ENCODE data around the gene HDDC3. TPM values are rescaled to one million over a fixed set of nuclear protein-coding genes. Genes with fewer than 3 reads are reported as not detected.
A peak's percentile ranks its signal among the peaks of the same experiment; 100 is the strongest.

Gene HDDC3
- total and polyA plus RNA-seq, 9 of the 15 experiments (the other 6 are each of a cell fraction or from before 2014, with no cell fraction given): 14.9 to 55.8 (median 36.9) TPM

GRCh38 chr15:90945091-90945490, 12.7 kb upstream of the HDDC3 start (continued):
- TF ChIP-seq SMAD1 (IDR thresholded peaks at IDR 0.05; ENCODE audit: low read depth, low read length, partially characterized antibody) (no peak), MLLT1 (IDR thresholded peaks at IDR 0.05) (no peak)

GRCh38 chr15:90942354-90943120, 10.2 kb upstream of the HDDC3 start:
- Histone ChIP-seq H2AFZ (ENCODE audit: low read depth, low read length) (no peak overlapping the region), H3K4me1 (replicated peaks in 1 of 2; ENCODE audit: control insufficient read depth in 2 of 2, insufficient read depth in 2 of 2, low read length in 2 of 2) (peaks cover 1 to 13% of the 10 kb centered on the region in 2 experiments; a peak in 4 of 5 replicates), H3K79me2 (ENCODE audit: control insufficient read depth, insufficient read depth, low read length) (peaks cover 2% of the 10 kb centered on the region; the same call in 1 of the 3 replicates), H3K36me3 (ENCODE audit: control insufficient read depth, insufficient read depth, low read length) (peaks cover 84% of the 10 kb centered on the region; the same call in 2 of the 3 replicates), H3K9me1 (ENCODE audit: control insufficient read depth, insufficient read depth, low read length) (no peaks in the 10 kb centered on the region), H3K9me3 (replicated peaks; ENCODE audit: control insufficient read depth, insufficient read depth, low read depth, low read length) (no peaks in the 10 kb centered on the region), H3K27me3 (ENCODE audit: control insufficient read depth in 2 of 2, insufficient read depth in 2 of 2, low read length in 2 of 2) (no peaks in the 10 kb centered on the region), H3K9ac (ENCODE audit: insufficient read depth in 1 of 2, low read depth in 2 of 2, low read length in 2 of 2) (peak overlapping the region in 1 of 2 experiments; percentile 41; a peak in 1 of 4 replicates), H3K4me2 (ENCODE audit: insufficient read depth, low read length) (no peak overlapping the region), H4K20me1 (replicated peaks; ENCODE audit: control insufficient read depth, insufficient read depth, low read length) (0 out of 2 replicates have a peak, but pooled peaks cover 5% of the 10 kb centered on the region), H3K27ac (ENCODE audit: extremely low read depth, low read depth, low read length) (no peak overlapping the region), H3K4me3 (no peak overlapping the region)
- FAIRE-seq (no peak), DNase-seq (ENCODE audit: extremely low read depth in 1 of 4, low spot score in 3 of 4) (no peak), ATAC-seq (no peak)
- BruUV-seq (replicated peaks): no TSS peak
- intact Hi-C loops (cut with micrococcal nuclease) (no loop called here), in situ Hi-C loops (cut with MboI) (no loop called here)
- WGBS (ENCODE audit: insufficient coverage, low coverage, missing lambda C conversion rate): 92% methylated on average over 12 of the region's 12 CpGs
- TF ChIP-seq ZNF24 (IDR thresholded peaks at IDR 0.05): no peak
- CTCF ChIA-PET (ENCODE audit: low intra/inter-chr PET ratio): no interaction called here
- POLR2A ChIA-PET: interaction anchor here (0.6 to 2.3 kb wide), 4 partner anchors 11 to 164 kb away, joined by 3 to 9 read pairs (median 4); partner anchors contain the start of gene RCCD1
